NCI-H187 treated with DMSO at 0.1 percent for 48 hours (cell line): Measurements from ENCODE around the gene FBXL13.
"Not testable (repeated sequence)": the region's sequence is repeated elsewhere in the genome, so short reads cannot be mapped to it uniquely, and the experiment has no call there.

Experiments
- DNase-seq: peaks from one replicate; lab custom pipeline; 2025; lab: John Stamatoyannopoulos, UW

Gene FBXL13

DNA sequence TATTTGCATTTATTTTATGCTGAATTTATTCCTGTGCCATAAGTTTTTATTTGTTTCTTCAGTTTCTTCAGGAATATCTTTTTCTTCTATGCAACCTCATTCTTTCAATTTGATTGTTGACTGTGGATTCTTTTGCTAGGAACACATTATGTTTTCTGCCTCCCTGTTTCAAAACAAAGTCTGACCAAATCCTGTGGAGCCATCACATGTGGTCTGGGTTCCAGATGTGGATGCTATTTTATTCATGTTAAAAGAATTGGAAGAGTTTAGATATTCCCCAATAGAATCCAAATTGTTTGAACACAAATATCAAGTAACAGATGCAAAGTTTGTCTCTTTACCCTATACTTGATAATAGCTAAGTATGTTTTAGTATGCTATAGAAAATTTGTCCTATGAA is 218.6 kb downstream of the FBXL13 start:
- no peak for DNase-seq

DNA sequence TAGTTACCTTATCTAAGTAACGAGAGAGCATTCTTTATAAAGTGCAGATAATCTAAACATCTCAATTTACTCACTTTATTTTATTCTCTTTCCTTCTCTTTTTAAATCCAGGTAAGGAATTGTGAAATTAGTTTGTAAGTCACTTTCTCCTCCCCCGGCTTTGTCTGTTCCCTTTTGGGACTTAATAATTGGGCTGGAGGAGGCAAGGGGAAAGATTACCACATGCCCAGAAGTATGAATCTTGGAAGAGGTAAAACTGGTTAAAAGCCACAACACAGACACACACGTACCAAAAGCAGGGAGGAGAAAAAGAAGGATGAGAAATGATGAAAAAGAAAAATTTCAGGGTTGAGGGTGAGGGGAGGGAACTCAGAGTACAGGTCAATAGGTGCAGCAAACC is 225.1 kb downstream of the FBXL13 start:
- DNase-seq = no peak

DNA sequence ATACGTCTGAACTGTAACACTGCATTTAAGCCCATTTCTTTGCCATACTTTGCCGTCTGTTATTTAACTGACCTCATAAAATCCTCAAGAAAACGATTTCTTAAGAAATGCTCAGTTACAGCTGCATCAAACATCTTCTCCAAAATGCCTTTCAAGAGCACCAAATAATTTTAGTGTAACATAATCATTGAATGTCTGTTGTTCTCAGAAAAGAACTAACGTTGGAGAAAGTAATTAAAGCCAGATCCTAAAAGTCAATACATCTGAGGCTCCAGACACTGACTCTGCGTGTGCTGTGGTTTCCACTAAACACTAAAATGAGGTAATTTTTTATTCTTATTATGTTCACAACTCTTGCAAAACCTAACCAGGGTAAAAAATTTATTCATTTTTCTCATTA is 225.5 kb downstream of the FBXL13 start:
- no peak for DNase-seq

GRCh38 chr7:102845346-102845745 is 229.2 kb downstream of the FBXL13 start:
- DNase-seq = no peak

DNA sequence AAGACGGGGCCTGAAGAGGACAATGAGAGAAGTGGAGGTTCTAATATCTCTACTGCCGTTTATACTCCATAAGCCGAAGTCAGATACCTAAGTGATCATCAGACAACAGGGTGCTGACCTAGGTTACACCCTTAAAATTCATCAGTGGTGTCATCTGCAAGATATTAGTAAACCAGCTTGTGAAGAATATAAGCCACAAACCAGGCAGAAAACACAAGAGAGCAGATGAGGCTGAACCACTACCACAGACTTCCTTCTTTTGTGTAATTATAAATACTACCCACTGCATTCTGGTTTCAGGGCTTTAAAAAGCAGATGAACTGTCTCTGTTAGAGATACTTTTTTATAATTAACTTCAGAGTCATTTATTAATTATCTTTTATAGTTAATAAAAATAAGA is 230.7 kb downstream of the FBXL13 start:
- DNase-seq = no peak

GRCh38 chr7:102842284-102842683 is 232.3 kb downstream of the FBXL13 start:
- DNase-seq = no peak

- DNase-seq = no peak
Measured at GRCh38 chr7:102841290-102841689, 233.3 kb downstream of the FBXL13 start.

- no peak for DNase-seq
Measured at GRCh38 chr7:102840404-102840803, 234.2 kb downstream of the FBXL13 start.

DNA sequence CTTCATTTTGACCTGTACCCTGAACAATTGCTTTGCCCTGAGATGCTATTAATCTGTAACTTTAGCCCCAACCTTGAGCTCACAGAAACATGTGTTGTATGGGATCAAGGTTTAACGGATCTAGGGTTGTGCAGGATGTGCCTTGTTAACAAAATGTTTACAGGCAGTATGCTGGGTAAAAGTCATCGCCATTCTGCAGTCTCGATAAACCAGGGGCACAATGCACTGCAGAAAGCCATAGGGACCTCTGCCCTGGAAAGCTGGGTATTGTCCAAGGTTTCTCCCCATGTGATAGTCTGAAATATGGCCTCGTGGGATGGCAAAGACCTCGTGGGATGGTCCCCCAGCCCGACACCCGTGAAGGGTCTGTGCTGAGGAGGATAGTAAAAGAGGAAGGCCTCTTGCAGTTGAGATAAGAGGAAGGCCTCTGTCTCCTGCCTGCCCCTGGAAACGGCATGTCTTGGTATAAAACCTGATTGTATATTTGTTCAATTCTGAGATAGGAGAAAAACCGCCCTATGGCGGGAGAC is 236.0 kb downstream of the FBXL13 start:
- DNase-seq = not testable (repeated sequence)

GRCh38 chr7:102837802-102838201 is 236.8 kb downstream of the FBXL13 start:
- no peak for DNase-seq

- no peak for DNase-seq
Measured at GRCh38 chr7:102836977-102837376, 237.6 kb downstream of the FBXL13 start.

DNA sequence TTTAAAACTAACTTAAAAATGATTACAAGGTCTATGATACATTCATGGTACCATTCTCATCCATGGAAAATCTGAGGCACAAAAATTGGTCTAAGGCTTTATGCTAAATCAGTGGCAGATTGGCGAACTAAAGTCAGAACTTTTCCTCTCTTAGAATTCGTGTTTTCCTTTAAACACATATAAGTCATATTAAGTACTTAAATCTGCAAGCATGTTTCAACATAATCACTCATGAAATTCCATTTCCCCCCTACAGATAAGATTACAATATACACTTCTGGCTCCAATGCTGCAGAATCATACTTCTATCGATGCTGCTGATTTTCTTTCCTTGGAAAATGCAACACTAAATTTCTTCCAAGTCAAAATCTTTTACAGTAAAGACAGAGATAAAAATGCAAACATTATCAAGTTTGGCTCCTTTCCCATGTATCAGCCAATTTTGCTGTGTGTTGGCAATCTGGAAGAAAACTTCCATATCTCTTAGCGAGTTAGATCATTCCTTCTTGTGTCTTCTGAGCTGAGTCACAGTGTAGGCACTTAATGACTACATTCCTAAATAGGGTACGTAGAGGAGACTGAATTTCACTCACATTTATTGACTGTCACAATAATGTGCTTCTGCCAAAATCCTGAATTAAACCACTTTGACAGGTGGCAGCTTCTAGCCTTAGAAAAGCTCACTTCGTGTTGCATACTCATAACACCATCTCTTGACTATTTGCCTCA is 238.2 kb downstream of the FBXL13 start:
- DNase-seq = no peak

GRCh38 chr7:102834999-102835398 is 239.6 kb downstream of the FBXL13 start:
- no peak for DNase-seq

DNA sequence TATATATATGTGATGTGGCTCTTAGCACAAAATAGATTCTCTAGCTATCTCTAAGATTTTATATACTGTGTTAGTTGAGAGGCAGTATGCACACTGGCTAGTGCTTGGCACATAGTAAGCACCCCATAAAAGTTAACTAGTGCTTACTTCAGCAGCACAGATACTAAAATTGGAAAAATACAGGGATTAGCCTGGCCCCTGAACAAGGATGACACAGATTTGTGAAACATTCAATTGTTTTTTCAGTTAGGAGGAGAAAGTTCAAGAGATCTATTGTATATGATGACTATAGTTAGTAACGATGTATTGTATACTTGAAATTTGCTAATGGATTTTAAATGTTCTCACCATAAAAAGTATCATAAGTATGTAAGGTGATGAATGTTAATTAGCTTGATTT is 240.1 kb downstream of the FBXL13 start:
- no peak for DNase-seq

- no peak for DNase-seq
Measured at GRCh38 chr7:102833343-102833742, 241.3 kb downstream of the FBXL13 start.

- DNase-seq = no peak
Measured at GRCh38 chr7:102832674-102833073, 241.9 kb downstream of the FBXL13 start.

- DNase-seq = no peak
Measured at GRCh38 chr7:102830197-102830596, 244.4 kb downstream of the FBXL13 start.

- no peak for DNase-seq
Measured at GRCh38 chr7:102829075-102829474, 245.5 kb downstream of the FBXL13 start.

DNA sequence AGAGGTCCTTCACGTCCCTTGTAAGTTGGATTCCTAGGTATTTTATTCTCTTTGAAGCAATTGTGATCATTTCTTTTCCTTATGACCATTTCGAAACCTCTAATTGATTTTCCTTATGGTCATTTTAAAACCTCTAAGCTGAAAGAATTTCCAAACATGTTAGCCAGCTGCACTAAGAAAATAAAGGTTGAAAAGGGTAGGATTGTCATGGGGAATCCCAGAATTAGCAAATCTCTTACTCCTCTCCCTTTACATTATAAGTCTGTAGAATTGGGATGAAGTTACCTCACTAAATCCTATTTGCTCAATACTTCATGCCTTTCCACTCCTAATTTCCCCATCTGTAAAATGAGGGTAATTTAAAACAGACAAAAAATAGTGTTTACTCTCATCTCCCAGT is 246.3 kb downstream of the FBXL13 start:
- no peak for DNase-seq

DNA sequence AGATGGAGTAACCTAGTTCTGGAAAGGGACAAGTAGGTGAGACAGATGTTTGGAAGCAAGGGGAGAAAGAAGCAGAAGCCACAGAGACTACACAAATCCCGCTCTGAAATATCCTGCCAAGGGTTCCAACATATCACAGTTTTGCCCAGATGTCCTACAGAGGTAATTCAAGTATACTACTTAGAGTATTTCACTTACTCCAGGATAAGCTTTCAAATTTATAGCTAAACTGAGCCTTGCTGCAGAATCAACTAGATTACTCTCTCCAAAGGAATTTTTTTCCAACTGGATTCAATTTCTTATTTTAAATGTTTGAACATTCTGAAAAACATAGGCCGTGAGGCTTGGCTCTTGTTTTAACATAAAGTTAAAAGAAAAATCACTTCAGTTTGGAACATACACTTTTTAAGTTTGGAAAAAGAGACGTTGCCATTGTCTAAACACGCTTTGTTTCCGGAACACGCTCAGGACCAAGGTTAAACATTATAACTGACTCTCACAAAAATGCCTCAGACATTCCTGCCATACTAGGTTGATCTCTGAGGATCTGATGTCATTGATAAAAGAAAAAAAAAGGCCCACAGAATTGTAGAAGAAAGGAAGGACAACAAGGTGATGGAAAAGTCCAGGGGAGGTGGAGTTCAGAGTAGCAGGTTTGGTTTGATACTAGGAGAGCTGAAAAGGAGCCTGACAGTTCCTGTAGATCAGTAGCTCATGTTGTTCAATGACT is 251.0 kb downstream of the FBXL13 start:
- no peak for DNase-seq

GRCh38 chr7:102821994-102822747 is 252.4 kb downstream of the FBXL13 start:
- no peak for DNase-seq

DNA sequence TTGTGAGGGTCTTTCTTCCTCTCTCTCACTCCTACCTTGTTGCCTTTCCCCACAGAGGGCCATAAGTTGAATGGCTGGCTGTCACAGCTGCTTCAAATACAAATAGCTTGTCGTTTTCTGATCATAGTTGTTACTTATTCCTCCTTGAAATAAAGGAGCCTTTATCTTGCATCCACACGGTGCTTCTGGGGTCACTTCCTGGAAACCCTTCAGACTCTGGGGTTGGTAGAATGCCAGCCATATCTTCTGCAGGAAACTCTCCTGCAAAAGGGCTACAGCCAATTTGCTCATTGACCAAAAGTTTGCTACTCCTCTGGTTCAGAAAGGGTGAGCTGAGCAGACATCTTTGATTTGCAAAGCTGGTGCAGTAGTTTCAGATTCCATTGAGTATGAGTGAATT is 255.4 kb downstream of the FBXL13 start:
- DNase-seq = no peak
